Endothelial cell of umbilical vein (primary cell): ENCODE data around the gene FGF12. TPM values are rescaled to one million over a fixed set of nuclear protein-coding genes. Genes with fewer than 3 reads are reported as not detected.

Experiments
- BruUV-seq: library from RNA; stranded (reverse); fragments of 400-500 nt; replicated peaks from 2 replicates; lab custom pipeline; 2021; lab: Mats Ljungman, UMichigan
- CTCF ChIA-PET: fragments of 300-600, 350-600 bp; sonication (Branson Sonifier 250); formaldehyde crosslinking; loops from one replicate; lab custom pipeline; 2021; ENCODE audit warnings: antibody characterized with exemption, inconsistent platforms; lab: Charles Lee
- POLR2A ChIA-PET: fragments of 300-600, 350-600 bp; sonication (Branson Sonifier 250); formaldehyde crosslinking; loops from one replicate; lab custom pipeline; 2021; ENCODE audit warnings: antibody characterized with exemption, inconsistent platforms; lab: Charles Lee
- DNase-seq: peaks from one replicate; pipeline ENCODE4 v3.0.0-alpha.2; 2011; ENCODE audit warnings: low read depth, low spot score
- FAIRE-seq: peaks from 2 replicates; lab custom pipeline; 2011; peaks lifted over from hg19 to GRCh38; lab: Jason Lieb, UNC
- H2AFZ ChIP-seq: 2 replicates; pipeline ENCODE4 v1.6.0; 2012; ENCODE audit warnings: low read depth, low read length, control low read depth, inconsistent platforms
- H3K27ac ChIP-seq: 2 replicates; pipeline ENCODE4 v1.5.1; 2011; ENCODE audit warnings: low read depth, mild to moderate bottlenecking, control low read depth, low read length, moderate library complexity; ENCODE audit not compliant: insufficient read depth
- H3K27me3 ChIP-seq, 2 experiments: 2 replicates each; pipeline versions ENCODE4 v1.6.0 to v1.6.1; 2011; ENCODE audit warnings: low read length in 2 of 2, mixed read lengths in 1 of 2; ENCODE audit not compliant: control insufficient read depth in 2 of 2, insufficient read depth in 2 of 2
- H3K36me3 ChIP-seq, 2 experiments: 2 replicates in 1 of 2; 3 replicates in 1 of 2; pipeline ENCODE4 v1.5.1; 2011; ENCODE audit warnings: low read length in 2 of 2, mild to moderate bottlenecking in 1 of 2, moderate library complexity in 1 of 2; ENCODE audit not compliant: control insufficient read depth in 2 of 2, insufficient read depth in 2 of 2; ENCODE audit errors: extremely low read depth in 1 of 2
- H3K4me1 ChIP-seq: 3 replicates; pipeline ENCODE4 v1.5.1; 2011; ENCODE audit warnings: mild to moderate bottlenecking, low read length; ENCODE audit not compliant: control insufficient read depth, insufficient read depth; ENCODE audit errors: extremely low read depth
- H3K4me2 ChIP-seq: 2 replicates; pipeline ENCODE4 v1.6.1; 2011; ENCODE audit warnings: low read length, control low read depth, mixed read lengths; ENCODE audit not compliant: insufficient read depth
- H3K4me3 ChIP-seq, 3 experiments: fragments of 200-600 bp in 1 of 3; sonication (generic), shearing (Covaris generic) in 1 of 3; replicated peaks in 1 of 3; 2 replicates each; pipeline ENCODE4 v1.5.1; 2011 to 2016; ENCODE audit warnings: control low read depth in 3 of 3, low read length in 3 of 3, mild to moderate bottlenecking in 2 of 3, inconsistent platforms in 1 of 3, low read depth in 1 of 3, moderate library complexity in 1 of 3; ENCODE audit not compliant: insufficient read depth in 1 of 3
- H3K79me2 ChIP-seq: 2 replicates; pipeline ENCODE4 v1.6.0; 2012; ENCODE audit warnings: low read length, inconsistent platforms; ENCODE audit not compliant: control insufficient read depth, insufficient read depth
- H3K9ac ChIP-seq: replicated peaks from 2 replicates; pipeline ENCODE3; 2011; ENCODE audit warnings: low read length, control low read depth; ENCODE audit not compliant: insufficient read depth; ENCODE audit errors: extremely low read depth
- H3K9me1 ChIP-seq: replicated peaks from 3 replicates; pipeline ENCODE4 v1.6.0; 2011; ENCODE audit warnings: mild to moderate bottlenecking, low read length; ENCODE audit not compliant: control insufficient read depth, insufficient read depth; ENCODE audit errors: extremely low read depth
- H3K9me3 ChIP-seq: replicated peaks from 2 replicates; pipeline ENCODE4 v1.5.1; 2012; ENCODE audit warnings: low read length, inconsistent platforms; ENCODE audit not compliant: control insufficient read depth, insufficient read depth
- H4K20me1 ChIP-seq: replicated peaks from 2 replicates; pipeline ENCODE3; 2011; ENCODE audit warnings: mild to moderate bottlenecking, low read length; ENCODE audit not compliant: control insufficient read depth, insufficient read depth; ENCODE audit errors: extremely low read depth
- EZH2 ChIP-seq: IDR thresholded peaks from 2 replicates; pipeline ENCODE4 v1.6.1; 2012; ENCODE audit warnings: borderline replicate concordance, low read depth, mild to moderate bottlenecking, moderate library complexity, low read length, inconsistent platforms; ENCODE audit not compliant: severe bottlenecking
- FOS ChIP-seq: IDR thresholded peaks from 2 replicates; pipeline ENCODE4 v1.6.1; 2011; ENCODE audit warnings: mild to moderate bottlenecking, low read length, moderate library complexity, borderline replicate concordance; ENCODE audit not compliant: insufficient read depth
- GATA2 ChIP-seq: IDR thresholded peaks from 2 replicates; pipeline ENCODE4 v1.7.0; 2011; ENCODE audit warnings: low read depth, mild to moderate bottlenecking, moderate library complexity, mixed read lengths, low read length; ENCODE audit not compliant: insufficient read length, insufficient read depth
- JUN ChIP-seq: IDR thresholded peaks from 2 replicates; pipeline ENCODE4 v1.6.1; 2011; ENCODE audit warnings: borderline replicate concordance, low read depth; ENCODE audit not compliant: insufficient read length, insufficient read depth
- MYC ChIP-seq: IDR thresholded peaks from one replicate; pipeline ENCODE4 v1.6.1; 2011; ENCODE audit warnings: mild to moderate bottlenecking, low read depth, low read length
- POLR2A ChIP-seq: IDR thresholded peaks from 2 replicates; pipeline ENCODE4 v1.6.1; 2012; ENCODE audit warnings: low read depth, mild to moderate bottlenecking, control low read depth, low read length
- POLR2AphosphoS5 ChIP-seq: IDR thresholded peaks from 2 replicates; pipeline ENCODE4 v1.6.1; 2012; ENCODE audit warnings: low read depth, mild to moderate bottlenecking, control low read depth, low read length, moderate library complexity; ENCODE audit not compliant: insufficient read depth
- dilution Hi-C: fragments of 300-500 bp; cut with MboI; formaldehyde crosslinking; loops from one replicate; pipeline ENCODE4 v1.15.0; 2019; ENCODE audit warnings: low sequenced_read_pairs; ENCODE audit not compliant: extremely low pct_ligation_motif_present
- intact Hi-C: fragments of 100-400 bp; cut with micrococcal nuclease; formaldehyde crosslinking; loops from one replicate; pipeline ENCODE4 v1.10.0; 2022
- polyA plus RNA-seq, 4 experiments: library from polyadenylated mRNA; depleted of rRNA in 3 of 4; stranded (reverse) in 3 of 4; unstranded in 1 of 4; fragments of >200 nt; gene quantifications; 2 replicates each; pipeline versions ENCODE4 v1.2.1 to v1.2.3, GENCODE V29; 2011 to 2012; ENCODE audit warnings: missing spikeins in 1 of 4
- total RNA-seq: library from RNA; stranded (reverse); gene quantifications from 2 replicates; pipeline ENCODE4 v1.2.3, GENCODE V29; 2021
- TF ChIP-seq, protein P1 (sequence below): IDR thresholded peaks from 2 replicates; pipeline ENCODE4 v1.6.1; 2011; ENCODE audit not compliant: insufficient read depth, insufficient read length
- TF ChIP-seq, protein P2 (sequence below), 2 donors: IDR thresholded peaks; 1 replicate in 1 of 2; 2 replicates in 1 of 2; pipeline ENCODE4 v1.5.1; 2011; ENCODE audit warnings: low read length in 2 of 2, mild to moderate bottlenecking in 2 of 2, moderate library complexity in 2 of 2, control low read depth in 1 of 2, inconsistent platforms in 1 of 2, low read depth in 1 of 2; ENCODE audit not compliant: insufficient read depth in 1 of 2; ENCODE audit errors: extremely low read depth in 1 of 2

FGF12 gene
- total and polyA plus RNA-seq, 2 donors (not counting 3 experiments of a cell fraction or from before 2014, with no cell fraction given): 0.72 to 2.5 TPM

DNA sequence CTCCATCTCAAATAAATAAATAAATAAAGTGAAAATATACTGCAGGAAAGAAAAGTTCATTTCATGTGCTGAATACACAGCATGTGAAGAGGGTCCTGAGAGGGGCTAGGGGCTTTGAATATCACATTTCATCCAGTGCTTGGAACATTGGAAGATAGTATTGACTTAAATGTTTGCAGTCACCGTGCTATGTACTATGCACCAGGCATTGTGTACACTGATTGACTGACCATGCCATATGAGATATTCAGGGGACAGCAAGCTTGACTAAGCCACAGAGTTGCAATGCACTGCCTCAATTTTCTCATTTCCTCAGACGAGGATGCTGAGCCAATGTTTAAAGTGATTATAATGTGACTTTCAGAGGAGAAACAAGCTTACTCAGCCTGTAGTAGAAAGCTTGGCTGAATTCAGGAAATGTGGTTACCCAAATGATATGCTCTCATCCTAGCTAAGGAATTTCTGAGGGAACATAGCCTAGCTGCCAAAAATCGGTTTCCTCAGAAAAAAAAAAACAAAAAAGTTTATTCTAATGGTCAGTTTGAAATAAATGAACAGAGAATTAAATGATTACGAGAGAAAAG is 557.9 kb downstream of the FGF12 start:
- H2AFZ ChIP-seq: no peak overlapping the region
- no peak overlapping the region for H3K9ac ChIP-seq
- DNase-seq (peak; percentile 14), FAIRE-seq (no peak)
- no peaks in the 10 kb centered on the region for H3K27me3 ChIP-seq
- no peaks in the 10 kb centered on the region for H3K9me1 ChIP-seq
- H3K4me1 ChIP-seq: peaks cover 14% of the 10 kb centered on the region
- no peak for TF ChIP-seq MYC
- TF ChIP-seq, protein P1, sequence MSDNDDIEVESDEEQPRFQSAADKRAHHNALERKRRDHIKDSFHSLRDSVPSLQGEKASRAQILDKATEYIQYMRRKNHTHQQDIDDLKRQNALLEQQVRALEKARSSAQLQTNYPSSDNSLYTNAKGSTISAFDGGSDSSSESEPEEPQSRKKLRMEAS: no peak
- no peak for TF ChIP-seq GATA2
- no peak for TF ChIP-seq POLR2A
- TF ChIP-seq, protein P2, sequence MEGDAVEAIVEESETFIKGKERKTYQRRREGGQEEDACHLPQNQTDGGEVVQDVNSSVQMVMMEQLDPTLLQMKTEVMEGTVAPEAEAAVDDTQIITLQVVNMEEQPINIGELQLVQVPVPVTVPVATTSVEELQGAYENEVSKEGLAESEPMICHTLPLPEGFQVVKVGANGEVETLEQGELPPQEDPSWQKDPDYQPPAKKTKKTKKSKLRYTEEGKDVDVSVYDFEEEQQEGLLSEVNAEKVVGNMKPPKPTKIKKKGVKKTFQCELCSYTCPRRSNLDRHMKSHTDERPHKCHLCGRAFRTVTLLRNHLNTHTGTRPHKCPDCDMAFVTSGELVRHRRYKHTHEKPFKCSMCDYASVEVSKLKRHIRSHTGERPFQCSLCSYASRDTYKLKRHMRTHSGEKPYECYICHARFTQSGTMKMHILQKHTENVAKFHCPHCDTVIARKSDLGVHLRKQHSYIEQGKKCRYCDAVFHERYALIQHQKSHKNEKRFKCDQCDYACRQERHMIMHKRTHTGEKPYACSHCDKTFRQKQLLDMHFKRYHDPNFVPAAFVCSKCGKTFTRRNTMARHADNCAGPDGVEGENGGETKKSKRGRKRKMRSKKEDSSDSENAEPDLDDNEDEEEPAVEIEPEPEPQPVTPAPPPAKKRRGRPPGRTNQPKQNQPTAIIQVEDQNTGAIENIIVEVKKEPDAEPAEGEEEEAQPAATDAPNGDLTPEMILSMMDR (IDR thresholded peaks at IDR 0.05; ENCODE audit: extremely low read depth in 1 of 2, insufficient read depth in 1 of 2, low read depth in 1 of 2, low read length in 2 of 2): no peak
- no peak for TF ChIP-seq EZH2
- TF ChIP-seq FOS: no peak
- TF ChIP-seq JUN: no peak
- TF ChIP-seq POLR2AphosphoS5: no peak
- H3K4me3 ChIP-seq: no peak overlapping the region
- dilution Hi-C loops (no loop called here), intact Hi-C loops (no loop called here)
- H3K4me2 ChIP-seq: peak overlapping the region; percentile 70
- no peaks in the 10 kb centered on the region for H3K9me3 ChIP-seq
- no peaks in the 10 kb centered on the region for H3K36me3 ChIP-seq
- ChIA-PET CTCF (interaction anchor here (0.6 to 2.0 kb wide), 5 partner anchors 16 to 275 kb away, joined by 3 to 8 read pairs (median 4); no protein-coding TSS in a partner anchor), POLR2A (no interaction called here)
- BruUV-seq: no TSS peak
- H3K27ac ChIP-seq: no peak overlapping the region
- H3K79me2 ChIP-seq: no peaks in the 10 kb centered on the region
- H4K20me1 ChIP-seq: no peaks in the 10 kb centered on the region
